Measurements from ENCODE around the gene DTL. TPM values are rescaled to one million over a fixed set of nuclear protein-coding genes. Genes with fewer than 3 reads are reported as not detected.

Gene DTL
- total RNA-seq, 2 donors from 2014 or later: 70.6 to 72.2 TPM

DNA sequence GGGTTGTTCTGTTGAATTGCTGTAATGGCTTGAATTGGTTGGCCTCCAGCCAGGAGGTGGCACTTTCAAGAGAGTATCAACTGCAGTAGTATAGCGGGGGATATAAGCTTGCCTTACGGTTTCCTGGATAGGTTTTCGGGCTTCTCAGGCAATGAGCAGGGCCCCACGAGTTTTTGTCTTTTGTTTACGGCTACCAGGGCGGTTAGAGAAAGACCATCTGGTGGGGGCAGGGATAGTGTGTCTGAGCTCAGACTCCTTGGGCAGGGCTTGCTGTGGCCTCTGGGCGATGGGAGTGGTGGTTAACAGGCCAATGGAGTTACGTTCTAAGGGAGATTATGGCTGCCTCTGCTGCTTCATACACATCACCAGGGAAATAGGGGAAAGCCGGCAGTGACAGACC, 62.8 kb downstream of the DTL start:
- no peaks in the 10 kb centered on the region for H3K27me3 Mint-ChIP-seq
- H3K27ac Mint-ChIP-seq: no peak overlapping the region
- H3K4me1 Mint-ChIP-seq: peaks cover 24% of the 10 kb centered on the region
- peaks cover 6% of the 10 kb centered on the region for H3K9me3 Mint-ChIP-seq
- ATAC-seq (replicated peaks): no peak
- H3K4me3 Mint-ChIP-seq: no peak overlapping the region
- peaks cover 98% of the 10 kb centered on the region for H3K36me3 Mint-ChIP-seq (ENCODE audit: low read depth)

DNA sequence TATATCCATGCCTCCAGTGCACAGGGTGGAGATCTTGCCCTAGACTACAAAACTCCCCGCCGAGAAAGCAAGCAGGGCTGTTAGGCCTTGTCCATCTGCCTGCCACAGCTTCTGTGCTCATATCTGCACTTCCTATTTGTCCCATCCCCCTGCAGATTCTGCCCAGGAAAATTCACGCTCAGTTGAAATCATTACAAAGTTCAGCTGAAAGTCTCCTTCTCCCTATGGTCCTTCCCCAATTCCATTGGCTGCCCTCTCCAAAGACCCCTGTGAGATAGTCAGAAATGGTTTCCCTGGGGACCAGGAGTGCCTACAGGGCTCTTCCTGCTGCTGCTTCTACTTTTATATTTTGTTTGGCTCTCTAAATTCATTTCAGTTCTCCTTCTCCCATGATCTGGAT, 63.2 kb downstream of the DTL start:
- Mint-ChIP-seq H3K27ac (no peak overlapping the region), H3K36me3 (ENCODE audit: low read depth) (peaks cover 98% of the 10 kb centered on the region), H3K4me1 (peaks cover 22% of the 10 kb centered on the region), H3K27me3 (no peaks in the 10 kb centered on the region), H3K4me3 (no peak overlapping the region), H3K9me3 (peaks cover 6% of the 10 kb centered on the region)
- ATAC-seq (replicated peaks): no peak

DNA sequence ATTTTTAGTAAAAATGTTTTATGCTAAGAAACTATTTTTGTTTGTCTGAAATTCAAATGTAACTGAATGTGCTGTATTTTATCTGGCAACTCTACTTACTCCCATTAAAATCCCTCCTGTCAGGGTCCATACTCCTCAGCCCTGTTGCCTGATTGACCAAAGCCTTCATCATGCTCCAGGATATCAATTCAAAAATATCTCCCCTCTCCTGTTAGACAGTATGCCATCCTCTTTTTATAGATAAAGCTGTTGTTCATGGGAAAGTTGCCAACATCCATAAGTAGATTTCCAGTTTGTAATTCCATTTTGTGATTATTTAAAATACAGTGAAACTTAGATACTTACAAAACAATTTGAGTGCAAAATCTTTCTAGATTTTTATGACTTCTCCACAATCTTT, 65.7 kb downstream of the DTL start:
- Mint-ChIP-seq H3K9me3 (peaks cover 2% of the 10 kb centered on the region), H3K27ac (no peak overlapping the region), H3K4me3 (no peak overlapping the region), H3K4me1 (peaks cover 10% of the 10 kb centered on the region), H3K27me3 (no peaks in the 10 kb centered on the region), H3K36me3 (ENCODE audit: low read depth) (peaks cover 97% of the 10 kb centered on the region)
- no peak for ATAC-seq (replicated peaks)

DNA sequence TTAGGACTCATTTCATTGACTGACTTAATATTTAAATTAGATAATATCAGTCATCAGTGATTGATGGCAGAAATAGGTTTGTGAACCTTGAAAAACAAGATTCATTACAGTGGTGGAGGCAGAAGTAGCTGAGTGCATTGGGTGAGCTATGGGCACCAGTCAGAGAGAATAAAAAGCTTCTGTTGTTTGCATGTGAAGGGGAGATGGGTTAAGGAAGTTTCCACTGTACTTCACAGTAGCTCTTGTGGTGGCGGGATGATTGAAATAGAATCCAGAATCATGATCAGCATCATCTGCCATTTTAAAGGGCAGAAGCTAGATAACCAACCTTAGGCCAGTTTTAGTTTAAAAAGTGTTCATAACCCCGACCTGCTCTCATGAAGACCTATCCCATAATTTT, 66.2 kb downstream of the DTL start:
- Mint-ChIP-seq H3K27me3 (no peaks in the 10 kb centered on the region), H3K36me3 (ENCODE audit: low read depth) (peaks cover 96% of the 10 kb centered on the region), H3K4me3 (no peak overlapping the region), H3K9me3 (no peaks in the 10 kb centered on the region), H3K27ac (no peak overlapping the region), H3K4me1 (peaks cover 8% of the 10 kb centered on the region)
- ATAC-seq (replicated peaks): peak; percentile 31

DNA sequence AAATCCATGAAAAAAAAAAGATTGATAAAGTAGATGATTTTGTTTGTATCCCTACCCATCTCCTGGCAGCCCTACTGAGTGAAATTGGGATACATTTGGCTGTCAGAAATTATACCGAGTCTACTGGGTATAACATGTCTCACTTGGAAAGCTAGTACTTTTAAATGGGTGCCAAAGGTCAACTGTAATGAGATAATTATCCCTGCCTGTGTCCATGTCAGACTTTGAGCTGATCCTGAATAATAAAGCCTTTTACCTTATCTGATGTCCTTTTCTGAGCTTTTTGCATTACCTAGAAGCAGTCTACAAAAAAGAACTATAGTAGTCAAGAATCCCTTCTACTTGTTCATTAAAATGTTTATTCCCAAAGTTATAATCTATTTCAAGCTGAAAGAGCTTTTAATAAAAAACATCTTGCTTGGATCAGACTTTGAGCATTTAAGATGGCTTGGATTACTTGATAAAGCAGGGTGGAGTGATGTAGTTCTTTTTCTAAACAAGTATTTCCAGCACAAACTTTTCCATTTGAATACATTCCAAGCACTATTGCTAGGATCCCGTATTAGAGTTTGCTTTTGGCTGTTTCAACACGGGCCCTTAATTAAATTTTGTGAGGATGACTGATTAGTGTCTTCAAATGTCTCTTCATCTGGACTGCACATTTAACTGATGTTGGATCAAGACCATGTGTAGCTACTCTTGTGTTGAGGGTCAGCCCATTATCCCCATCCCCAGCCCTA, 69.2 kb downstream of the DTL start:
- ATAC-seq (replicated peaks): no peak
- H3K27ac Mint-ChIP-seq: no peak overlapping the region
- H3K4me3 Mint-ChIP-seq: no peak overlapping the region
- no peaks in the 10 kb centered on the region for H3K9me3 Mint-ChIP-seq
- H3K27me3 Mint-ChIP-seq: no peaks in the 10 kb centered on the region
- peaks cover 66% of the 10 kb centered on the region for H3K36me3 Mint-ChIP-seq (ENCODE audit: low read depth)
- peaks cover 4% of the 10 kb centered on the region for H3K4me1 Mint-ChIP-seq

DNA sequence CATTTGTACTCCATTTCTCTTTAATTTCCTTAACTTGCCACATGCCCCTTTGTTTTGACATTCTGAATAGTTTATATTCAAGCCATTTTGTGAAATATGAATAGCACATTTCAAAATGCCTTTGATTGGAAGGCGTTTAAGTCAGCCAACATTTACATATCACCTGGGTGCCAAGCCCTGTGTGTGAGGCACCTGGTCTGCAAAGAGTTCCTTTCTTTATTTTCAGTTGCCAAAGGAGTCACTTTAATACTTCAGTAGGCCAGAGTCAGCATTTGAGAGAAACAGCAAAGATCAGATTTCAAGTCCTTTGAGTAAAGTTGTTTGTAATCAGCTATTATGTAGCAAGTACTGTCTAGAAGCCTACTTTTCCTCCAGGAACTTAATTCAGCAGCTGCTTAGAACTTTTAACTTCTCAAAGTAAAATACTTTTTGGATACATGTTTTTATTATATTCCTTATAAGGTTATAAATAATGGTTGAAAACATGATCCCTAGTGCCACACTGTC, 70.8 kb downstream of the DTL start:
- Mint-ChIP-seq H3K4me1 (no peaks in the 10 kb centered on the region), H3K27me3 (no peaks in the 10 kb centered on the region), H3K4me3 (no peak overlapping the region), H3K9me3 (no peaks in the 10 kb centered on the region), H3K27ac (no peak overlapping the region), H3K36me3 (ENCODE audit: low read depth) (peaks cover 50% of the 10 kb centered on the region)
- ATAC-seq (replicated peaks): no peak

DNA sequence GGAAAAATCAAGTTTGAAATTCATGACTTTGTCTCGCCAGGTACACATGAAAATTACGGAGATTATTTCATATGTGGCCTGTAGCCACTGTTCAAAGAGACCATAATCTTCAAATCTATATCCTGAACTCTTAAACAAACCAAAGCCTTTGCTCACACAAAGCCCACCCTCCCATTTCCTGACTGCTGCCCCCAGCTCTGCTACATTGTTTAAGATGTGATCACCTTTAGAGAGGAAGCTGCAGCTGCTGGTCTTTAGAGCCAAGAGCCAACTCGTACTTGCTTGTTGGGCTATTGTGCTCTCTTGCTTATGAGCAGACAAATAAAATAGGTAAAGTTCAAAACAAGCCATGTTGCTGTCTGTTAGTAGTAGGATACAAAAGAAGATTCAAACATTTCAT, 71.9 kb downstream of the DTL start:
- Mint-ChIP-seq H3K4me3 (no peak overlapping the region), H3K4me1 (no peaks in the 10 kb centered on the region), H3K27ac (no peak overlapping the region), H3K36me3 (ENCODE audit: low read depth) (peaks cover 39% of the 10 kb centered on the region), H3K9me3 (no peaks in the 10 kb centered on the region), H3K27me3 (no peaks in the 10 kb centered on the region)
- no peak for ATAC-seq (replicated peaks)

DNA sequence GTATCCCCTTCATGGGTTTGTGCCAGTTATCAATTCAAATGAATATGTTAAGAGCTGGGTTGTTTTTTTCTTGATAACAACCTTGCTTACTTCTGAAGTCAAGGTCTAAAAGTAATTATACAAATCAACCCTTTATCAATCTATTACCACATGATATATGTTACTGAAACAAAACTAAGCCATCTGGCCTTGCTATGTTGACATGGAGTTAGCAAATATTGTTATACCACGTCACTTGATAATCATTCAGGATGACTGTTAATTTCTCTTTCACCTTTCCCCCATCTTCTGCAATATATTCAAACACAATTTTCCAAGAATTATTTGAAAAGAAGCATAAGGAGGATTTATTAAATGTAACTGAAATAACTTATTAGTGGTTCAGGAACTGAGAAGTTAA, 72.6 kb downstream of the DTL start:
- Mint-ChIP-seq H3K36me3 (ENCODE audit: low read depth) (peaks cover 32% of the 10 kb centered on the region), H3K4me1 (no peaks in the 10 kb centered on the region), H3K27ac (no peak overlapping the region), H3K9me3 (no peaks in the 10 kb centered on the region), H3K27me3 (no peaks in the 10 kb centered on the region), H3K4me3 (no peak overlapping the region)
- no peak for ATAC-seq (replicated peaks)

DNA sequence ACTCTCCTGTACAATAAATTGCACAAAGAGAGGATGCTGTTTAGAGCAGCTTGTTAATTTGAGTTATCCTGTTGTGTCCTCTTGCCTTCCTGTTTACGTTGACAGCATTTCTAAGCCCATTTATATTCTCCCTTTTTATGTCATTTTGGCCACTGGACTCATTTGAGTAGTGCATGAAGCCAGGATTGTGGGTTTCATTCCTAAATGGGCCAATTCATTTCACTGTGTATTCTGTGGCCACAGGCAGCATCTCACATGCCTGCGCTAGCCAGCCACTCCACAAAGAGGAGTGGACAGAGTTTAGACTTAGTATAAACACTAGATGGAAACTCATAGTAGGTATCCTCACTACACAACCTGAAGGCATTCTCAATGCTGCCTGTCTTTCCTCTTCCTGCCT, 73.4 kb downstream of the DTL start:
- Mint-ChIP-seq H3K4me3 (no peak overlapping the region), H3K27me3 (no peaks in the 10 kb centered on the region), H3K4me1 (no peaks in the 10 kb centered on the region), H3K36me3 (ENCODE audit: low read depth) (peaks cover 24% of the 10 kb centered on the region), H3K9me3 (no peaks in the 10 kb centered on the region), H3K27ac (no peak overlapping the region)
- no peak for ATAC-seq (replicated peaks)

DNA sequence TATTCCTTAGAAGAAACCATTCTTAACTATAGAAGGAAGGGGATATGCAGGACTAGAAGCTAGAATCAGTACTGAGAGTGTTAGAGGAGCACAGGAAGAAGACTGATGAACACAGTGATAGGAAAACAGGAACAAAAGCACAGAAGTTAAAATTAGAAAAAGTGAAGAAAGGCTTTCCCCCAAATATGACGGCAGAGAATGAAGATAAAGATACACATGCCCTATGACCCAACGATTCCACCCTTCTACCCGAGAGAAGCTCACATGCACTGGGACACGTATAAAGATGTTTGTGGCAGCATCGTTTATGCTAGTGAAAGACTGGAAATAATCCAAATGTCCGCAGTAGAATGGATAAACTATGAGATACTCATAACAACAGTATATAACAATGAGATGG, 74.2 kb downstream of the DTL start:
- Mint-ChIP-seq H3K4me3 (no peak overlapping the region), H3K36me3 (ENCODE audit: low read depth) (peaks cover 17% of the 10 kb centered on the region), H3K4me1 (no peaks in the 10 kb centered on the region), H3K27ac (no peak overlapping the region), H3K9me3 (no peaks in the 10 kb centered on the region), H3K27me3 (no peaks in the 10 kb centered on the region)
- ATAC-seq (replicated peaks): no peak

DNA sequence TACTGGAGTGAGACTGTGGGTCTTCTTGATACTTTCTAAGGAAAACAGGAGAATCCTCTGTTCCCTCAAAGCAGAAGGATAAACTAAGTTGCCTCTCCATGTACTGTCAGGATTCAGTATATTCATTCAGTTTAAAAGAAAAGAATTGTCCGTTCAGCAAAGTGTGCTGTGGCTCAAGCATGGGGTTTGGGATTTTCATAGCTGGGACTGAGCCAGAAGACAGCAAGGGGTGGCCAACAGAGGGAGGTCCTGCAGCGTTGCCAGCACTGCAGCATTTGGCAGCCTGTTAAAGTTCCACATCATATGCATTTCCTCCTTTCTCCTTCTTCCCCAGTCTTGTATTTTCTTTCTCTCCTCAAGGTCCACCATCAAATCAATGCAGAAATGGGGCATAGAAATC, 75.1 kb downstream of the DTL start:
- H3K27me3 Mint-ChIP-seq: no peaks in the 10 kb centered on the region
- no peak overlapping the region for H3K27ac Mint-ChIP-seq
- H3K4me3 Mint-ChIP-seq: no peak overlapping the region
- no peak for ATAC-seq (replicated peaks)
- no peaks in the 10 kb centered on the region for H3K9me3 Mint-ChIP-seq
- no peaks in the 10 kb centered on the region for H3K4me1 Mint-ChIP-seq
- peaks cover 8% of the 10 kb centered on the region for H3K36me3 Mint-ChIP-seq (ENCODE audit: low read depth)

DNA sequence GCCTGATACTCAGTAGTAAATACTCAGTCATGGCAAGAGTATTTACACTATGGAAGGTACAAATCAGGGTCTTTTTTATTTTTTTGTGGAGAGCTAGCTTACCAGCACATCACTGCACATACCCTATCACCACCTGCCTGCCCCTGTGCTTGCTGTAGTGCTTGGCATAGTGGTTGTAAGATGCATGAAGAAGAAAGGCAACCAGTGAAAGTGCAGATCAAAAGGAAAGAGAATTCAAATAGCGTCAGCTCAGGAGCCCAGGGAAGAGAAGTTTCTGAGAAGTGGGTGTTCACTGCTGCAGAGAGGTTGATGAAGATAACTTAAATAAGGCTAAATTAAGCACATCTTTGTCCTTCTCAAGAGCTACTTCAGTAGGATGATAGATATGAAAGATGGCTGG, 76.0 kb downstream of the DTL start:
- no peaks in the 10 kb centered on the region for H3K9me3 Mint-ChIP-seq
- H3K27me3 Mint-ChIP-seq: no peaks in the 10 kb centered on the region
- ATAC-seq (replicated peaks): no peak
- H3K4me3 Mint-ChIP-seq: no peak overlapping the region
- no peaks in the 10 kb centered on the region for H3K36me3 Mint-ChIP-seq (ENCODE audit: low read depth)
- H3K27ac Mint-ChIP-seq: no peak overlapping the region
- no peaks in the 10 kb centered on the region for H3K4me1 Mint-ChIP-seq

DNA sequence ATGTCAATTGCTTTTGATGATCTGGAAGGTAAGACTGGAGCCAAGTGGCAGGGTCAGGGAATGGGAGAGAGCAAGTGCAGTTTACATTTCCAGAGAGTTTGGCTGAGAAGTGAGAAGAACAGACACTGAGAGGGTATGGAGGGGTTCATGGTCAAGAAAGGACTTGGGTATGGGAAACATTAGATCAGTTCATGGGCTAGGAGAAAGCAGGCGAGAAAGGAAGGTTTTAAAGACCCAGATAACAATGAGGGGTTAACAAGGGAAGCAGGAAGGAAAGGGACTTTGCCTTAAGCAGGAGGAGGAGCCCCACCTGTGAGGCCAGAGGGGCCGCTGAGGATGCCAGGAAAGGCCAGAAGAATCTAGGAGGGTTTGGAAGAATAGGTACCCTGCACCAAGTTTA, 78.2 kb downstream of the DTL start:
- no peaks in the 10 kb centered on the region for H3K27me3 Mint-ChIP-seq
- no peak for ATAC-seq (replicated peaks)
- H3K4me3 Mint-ChIP-seq: no peak overlapping the region
- H3K36me3 Mint-ChIP-seq (ENCODE audit: low read depth): no peaks in the 10 kb centered on the region
- no peaks in the 10 kb centered on the region for H3K4me1 Mint-ChIP-seq
- no peak overlapping the region for H3K27ac Mint-ChIP-seq
- no peaks in the 10 kb centered on the region for H3K9me3 Mint-ChIP-seq

DNA sequence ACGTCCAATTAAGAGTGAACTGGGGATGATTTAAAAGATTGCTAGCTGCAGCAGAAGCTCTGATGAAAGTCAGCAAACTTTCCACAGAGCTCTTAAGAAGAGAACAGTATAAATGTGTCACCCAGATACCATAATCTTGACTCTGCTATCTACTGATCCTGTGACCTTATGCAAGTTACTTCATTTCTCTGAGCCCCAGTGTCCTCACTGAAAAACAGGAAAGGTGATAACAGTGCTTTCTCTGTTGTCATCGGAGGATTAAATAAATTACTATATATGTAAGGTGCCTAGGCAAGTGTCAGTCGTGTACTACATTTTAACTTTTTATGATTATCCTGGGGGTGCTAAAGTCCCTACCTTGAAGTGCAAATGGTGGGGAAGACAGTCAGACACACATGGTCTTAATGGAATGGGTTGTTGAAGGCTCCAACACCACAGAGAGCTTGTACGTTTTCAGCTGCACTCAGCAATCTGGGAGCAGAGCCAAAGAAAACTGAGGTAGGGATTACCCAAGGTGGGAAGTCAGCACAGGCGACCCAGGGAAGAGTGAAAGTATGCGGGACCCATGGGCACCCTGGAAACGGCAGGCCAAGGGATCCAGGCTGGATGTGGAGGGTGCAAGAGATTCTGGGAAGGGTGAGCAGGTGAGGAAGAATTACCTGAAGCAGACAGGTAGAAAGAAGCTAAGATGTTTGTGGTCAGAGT, 82.8 kb downstream of the DTL start:
- Mint-ChIP-seq H3K9me3 (no peaks in the 10 kb centered on the region), H3K36me3 (ENCODE audit: low read depth) (no peaks in the 10 kb centered on the region), H3K4me1 (peaks cover 4% of the 10 kb centered on the region), H3K27me3 (no peaks in the 10 kb centered on the region), H3K4me3 (no peak overlapping the region), H3K27ac (no peak overlapping the region)
- ATAC-seq (replicated peaks): no peak

DNA sequence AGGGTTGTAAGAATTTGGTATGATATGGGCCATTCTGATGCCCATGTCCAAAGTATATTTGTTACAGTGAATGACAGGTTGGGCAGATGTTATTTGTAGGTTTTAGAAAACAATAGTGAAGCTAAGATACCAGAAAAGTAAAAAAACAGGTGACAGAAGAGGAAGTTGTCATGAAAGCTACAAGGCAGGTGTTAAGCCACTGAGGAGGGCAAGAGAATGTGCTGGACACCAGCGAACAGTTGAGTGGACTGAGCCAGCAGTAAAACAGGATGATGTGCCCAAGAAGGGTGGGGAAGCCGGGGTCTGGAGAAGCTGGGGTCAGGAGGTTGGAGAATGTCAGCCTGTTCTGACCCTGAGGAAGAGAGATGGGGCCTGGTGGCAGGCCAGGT, 83.3 kb downstream of the DTL start:
- H3K36me3 Mint-ChIP-seq (ENCODE audit: low read depth): no peaks in the 10 kb centered on the region
- H3K4me1 Mint-ChIP-seq: peaks cover 4% of the 10 kb centered on the region
- no peaks in the 10 kb centered on the region for H3K27me3 Mint-ChIP-seq
- H3K27ac Mint-ChIP-seq: no peak overlapping the region
- no peaks in the 10 kb centered on the region for H3K9me3 Mint-ChIP-seq
- no peak for ATAC-seq (replicated peaks)
- no peak overlapping the region for H3K4me3 Mint-ChIP-seq
